Activated effector memory CD4-positive, alpha-beta T cell treated with Interleukin-2 at 50 U/mL for 16 hours (primary cell): ENCODE data around the gene SKA3.

ENCODE experiments used
- DNase-seq: peaks from one replicate; pipeline ENCODE4 v3.0.0-alpha.2; 2020

SKA3 gene

GRCh38 chr13:21109168-21109567 lies 67.2 kb downstream of the SKA3 start:
- no peak for DNase-seq

DNA sequence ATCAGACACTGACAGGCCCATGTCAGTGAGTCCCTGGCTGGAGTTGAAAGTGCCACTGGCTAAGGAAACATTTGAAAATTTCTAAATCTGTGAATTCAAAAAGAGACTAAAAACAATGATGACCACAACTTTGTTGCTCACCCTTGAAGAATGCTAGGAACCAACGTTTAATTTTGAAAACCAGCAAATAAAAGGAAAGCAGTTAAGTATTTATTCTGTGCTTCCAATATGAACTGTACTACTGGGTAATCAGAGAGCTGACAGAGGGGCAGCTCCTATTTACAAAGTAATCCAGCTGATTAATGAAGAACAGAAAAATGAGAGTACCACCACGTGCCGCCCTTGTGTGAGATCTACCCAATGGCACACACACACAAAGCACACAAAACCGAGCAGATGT lies 70.3 kb downstream of the SKA3 start:
- DNase-seq = no peak

GRCh38 chr13:21104199-21105019 lies 71.9 kb downstream of the SKA3 start:
- DNase-seq = no peak
